NCI-H748 (cell line): Measurements from ENCODE around the gene SEC24D.
A peak's percentile ranks its signal among the peaks of the same experiment; 100 is the strongest.

Experiments used
- DNase-seq: peaks from one replicate; lab custom pipeline; 2025; ENCODE audit not compliant: unreplicated experiment; lab: John Stamatoyannopoulos, UW

The SEC24D gene

GRCh38 chr4:118843237-118843636 is 7.3 kb upstream of the SEC24D start:
- no peak for DNase-seq

DNA sequence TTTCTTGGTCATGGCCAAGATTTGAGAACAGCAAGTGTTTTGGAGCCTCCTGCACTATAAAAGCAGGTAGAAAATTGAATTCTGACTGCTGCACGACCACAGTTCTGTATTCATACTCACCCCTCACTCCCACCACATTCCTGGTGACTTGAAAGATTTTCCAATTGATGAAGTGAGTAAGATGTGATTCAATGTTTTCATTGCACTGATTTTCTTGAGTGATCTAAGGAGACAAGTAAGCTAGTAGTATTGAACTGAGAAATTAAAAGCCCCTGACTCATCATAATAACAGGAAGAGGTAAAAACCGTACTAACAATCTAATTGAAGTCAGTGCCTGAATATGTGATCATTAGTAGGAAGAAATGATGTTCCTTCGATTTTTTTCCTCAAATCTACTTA is 6.1 kb upstream of the SEC24D start:
- DNase-seq: no peak

GRCh38 chr4:118839221-118839927 is 3.4 kb upstream of the SEC24D start:
- DNase-seq: no peak

DNA sequence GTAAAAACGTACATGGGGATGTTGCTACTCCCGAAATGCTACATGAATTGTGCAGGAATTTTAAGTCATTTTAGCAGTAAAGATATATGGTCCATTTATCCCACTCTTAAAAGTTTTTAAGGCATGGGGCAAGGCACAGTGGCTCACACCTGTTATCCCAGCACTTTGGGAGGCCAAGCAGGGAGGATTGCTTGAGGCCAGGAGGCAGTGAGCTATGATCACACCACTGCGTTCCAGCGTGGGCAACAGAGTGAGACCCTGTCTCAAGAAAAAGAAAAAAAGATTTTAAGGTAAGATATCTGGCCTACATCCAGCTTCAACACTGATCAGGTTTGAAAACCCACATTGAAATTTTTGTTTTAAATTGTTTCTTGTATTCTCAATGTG is 1.2 kb upstream of the SEC24D start:
- no peak for DNase-seq

DNA sequence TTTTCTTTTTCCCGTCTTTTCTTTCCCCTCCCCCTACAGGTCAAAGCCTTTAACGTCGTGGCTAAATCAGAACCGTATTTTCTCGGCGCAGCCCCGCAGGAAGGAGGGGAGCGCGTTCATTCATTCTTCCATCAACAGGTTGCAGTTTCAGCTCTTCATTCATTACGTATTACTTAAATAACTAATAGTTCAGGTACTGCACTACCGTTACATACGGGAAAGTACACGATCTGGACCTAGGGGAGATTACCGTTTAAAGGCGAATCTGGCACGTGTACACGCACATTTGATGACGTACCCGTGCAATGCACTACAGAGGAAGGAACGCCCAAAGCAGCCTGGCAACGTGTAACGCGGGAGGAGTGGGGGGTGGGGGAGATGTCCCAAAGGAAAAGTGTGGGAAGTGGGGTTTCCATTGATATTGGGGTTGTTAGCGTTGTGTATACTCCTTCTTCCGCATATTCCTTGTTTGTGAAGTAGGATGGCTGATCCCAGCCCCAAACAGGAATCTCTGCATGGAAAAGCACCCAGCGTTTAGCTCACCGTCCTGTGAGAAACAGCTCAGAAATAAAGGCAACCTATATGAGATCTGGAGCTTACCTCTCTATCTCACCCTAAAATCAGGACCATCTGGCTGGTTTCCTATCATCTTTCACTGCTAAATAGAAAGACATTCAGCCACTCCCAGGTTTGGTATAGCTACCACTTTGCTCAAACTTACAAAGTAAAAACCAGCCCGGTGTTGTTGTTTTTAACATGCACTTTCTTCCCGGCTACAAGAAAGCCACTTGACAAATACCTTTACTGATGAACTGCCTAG is 585 bp upstream of the SEC24D start:
- peak; percentile 67 for DNase-seq

GRCh38 chr4:118834960-118835569 is 861 bp downstream of the SEC24D start:
- peak; percentile 84 for DNase-seq

- peak; percentile 45 for DNase-seq
Measured at GRCh38 chr4:118834070-118834469, 1.9 kb downstream of the SEC24D start.

DNA sequence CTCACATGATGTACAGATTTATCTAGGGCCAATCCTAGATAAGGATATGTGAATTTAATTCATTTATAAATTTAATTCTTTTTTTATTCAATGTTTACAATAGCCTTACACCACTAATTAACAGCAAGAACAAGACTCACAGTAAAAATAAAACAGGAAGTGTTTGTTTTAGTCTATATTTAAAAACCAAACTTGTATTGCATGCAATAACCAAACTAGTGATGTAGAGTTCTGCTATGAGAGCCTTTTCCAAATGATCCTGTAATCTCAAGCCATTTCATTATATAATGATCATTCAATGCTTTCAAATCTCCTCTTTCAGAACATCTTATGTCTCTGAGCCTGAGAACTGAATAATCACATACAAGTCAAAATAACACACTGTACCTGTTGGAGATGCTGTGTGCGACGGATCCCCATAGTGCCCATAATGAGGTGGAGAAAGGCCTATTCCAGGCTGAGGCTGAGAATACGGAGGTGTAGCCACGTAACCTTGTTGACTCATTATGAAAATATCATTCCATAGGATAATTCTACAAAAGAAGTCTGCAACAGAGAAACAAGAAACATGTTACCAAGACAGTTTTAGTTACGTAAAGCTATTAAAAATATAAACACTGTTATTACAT is 2.6 kb downstream of the SEC24D start:
- no peak for DNase-seq

GRCh38 chr4:118829107-118829506 is 6.8 kb downstream of the SEC24D start:
- no peak for DNase-seq

- no peak for DNase-seq
Measured at GRCh38 chr4:118826723-118827444, 9.0 kb downstream of the SEC24D start.

GRCh38 chr4:118825799-118826198 is 10.1 kb downstream of the SEC24D start:
- DNase-seq: no peak

- DNase-seq: no peak
Measured at GRCh38 chr4:118824141-118824540, 11.8 kb downstream of the SEC24D start.

DNA sequence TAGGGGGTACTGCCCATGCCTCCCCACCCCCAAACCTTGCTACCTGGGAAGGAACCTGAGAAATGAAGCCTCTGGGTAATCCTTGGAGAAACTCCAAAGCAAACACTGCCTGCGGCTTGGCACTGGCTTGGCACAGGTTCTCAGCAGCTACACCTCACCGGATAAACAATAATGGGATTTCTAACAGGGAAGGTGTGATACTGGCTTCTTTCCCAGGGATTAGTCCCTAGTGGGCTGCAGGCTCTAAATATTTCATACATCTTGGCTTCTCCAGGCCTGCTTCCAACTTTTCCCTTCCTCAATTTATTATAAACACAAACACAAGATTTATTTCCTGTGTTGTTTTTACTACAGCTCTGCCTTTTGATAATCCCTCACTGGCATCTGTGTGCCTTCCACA is 12.5 kb downstream of the SEC24D start:
- DNase-seq: no peak

- DNase-seq: no peak
Measured at GRCh38 chr4:118821590-118822293, 14.2 kb downstream of the SEC24D start.

GRCh38 chr4:118817178-118817930 is 18.6 kb downstream of the SEC24D start:
- no peak for DNase-seq

DNA sequence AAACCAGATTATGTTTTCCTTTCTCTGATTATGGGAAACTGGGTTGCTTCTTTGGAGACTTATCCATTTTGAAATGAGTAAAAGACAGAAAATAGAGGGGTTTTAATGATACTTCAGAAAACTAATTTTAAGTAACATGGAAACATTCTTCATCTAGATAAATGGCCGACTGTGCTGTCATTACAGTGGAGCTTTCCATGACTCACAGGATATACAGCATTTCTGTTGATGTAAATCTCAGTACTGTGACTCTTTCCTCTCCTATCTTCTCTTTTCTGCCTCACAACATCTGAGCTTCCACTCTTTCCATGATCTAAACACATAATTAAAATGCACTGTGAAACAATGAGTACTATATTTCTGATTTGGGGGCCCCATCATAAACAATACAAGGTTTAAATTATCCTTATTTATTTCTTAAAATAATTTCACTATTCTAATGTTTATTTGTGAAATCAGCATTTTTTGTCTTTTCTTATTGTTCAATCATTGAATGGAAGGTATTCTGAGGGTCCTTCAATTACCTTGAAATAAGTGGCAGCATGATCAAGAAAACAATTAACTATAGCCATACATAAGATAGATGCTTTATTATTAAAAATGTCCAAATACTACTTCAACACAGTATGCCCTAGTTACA is 19.3 kb downstream of the SEC24D start:
- no peak for DNase-seq

- DNase-seq: no peak
Measured at GRCh38 chr4:118814891-118815290, 21.0 kb downstream of the SEC24D start.

DNA sequence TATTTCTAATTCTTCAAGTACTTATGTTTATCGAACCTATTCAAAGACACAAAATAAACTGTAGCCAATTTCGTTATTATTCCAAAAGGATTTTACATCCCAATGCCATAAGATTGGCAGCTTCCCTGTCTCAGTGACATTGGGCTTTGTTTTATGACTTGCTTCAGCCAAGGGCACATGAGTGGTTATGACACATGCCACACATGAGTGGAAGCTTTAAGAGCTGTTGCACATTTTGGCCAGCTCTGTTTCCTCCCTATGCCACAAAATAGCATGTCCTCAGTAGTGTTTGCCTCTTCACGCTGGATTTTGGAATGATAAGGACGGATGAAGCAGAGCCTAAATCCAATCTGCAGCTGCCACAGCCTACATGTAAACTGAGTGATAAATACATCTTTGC is 21.9 kb downstream of the SEC24D start:
- DNase-seq: no peak

DNA sequence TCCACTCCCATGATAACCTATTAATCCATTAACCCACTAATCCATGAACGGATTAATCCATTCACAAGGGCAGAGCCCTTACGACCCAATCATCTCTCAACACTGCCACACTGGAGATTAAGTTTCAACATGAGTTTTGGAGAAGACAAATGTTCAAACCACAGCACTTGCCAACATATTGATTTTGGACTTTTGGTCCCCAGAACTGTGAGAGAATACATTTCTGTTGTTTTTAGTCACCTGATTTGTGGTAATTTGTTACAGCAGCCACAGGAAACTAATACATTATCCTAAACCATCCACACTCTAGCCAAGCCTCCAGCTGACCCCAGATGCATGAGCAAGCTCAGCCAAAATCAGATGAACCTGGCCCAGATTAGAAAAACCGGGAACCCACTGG is 22.4 kb downstream of the SEC24D start:
- DNase-seq: no peak
